GM23248 (cell line): ENCODE results near the gene AKAP10. TPM values are rescaled to one million over a fixed set of nuclear protein-coding genes. Genes with fewer than 3 reads are reported as not detected.
"Not testable (repeated sequence)": the region's sequence is repeated elsewhere in the genome, so short reads cannot be mapped to it uniquely, and the experiment has no call there.

ENCODE experiments used
- DNase-seq: peaks from one replicate; pipeline ENCODE4 v3.0.0-alpha.2; 2015
- H2AFZ ChIP-seq: fragments of 200-600 bp; sonication (generic); 2 replicates; pipeline ENCODE4 v1.6.1; 2016; ENCODE audit warnings: antibody characterized with exemption
- H3F3A ChIP-seq: fragments of 200-600 bp; sonication (generic); 2 replicates; pipeline ENCODE4 v1.6.1; 2016; ENCODE audit warnings: mild to moderate bottlenecking, antibody characterized with exemption, mixed run types; ENCODE audit not compliant: insufficient read depth
- H3K27ac ChIP-seq: fragments of 200-600 bp; sonication (generic); 2 replicates; pipeline ENCODE4 v1.5.1; 2016; ENCODE audit warnings: mild to moderate bottlenecking
- H3K27me3 ChIP-seq: fragments of 200-600 bp; sonication (generic); replicated peaks from 2 replicates; pipeline ENCODE4 v1.6.1; 2016; ENCODE audit warnings: mild to moderate bottlenecking; ENCODE audit not compliant: insufficient read depth
- H3K36me3 ChIP-seq: fragments of 200-600 bp; sonication (generic); 2 replicates; pipeline ENCODE4 v1.6.1; 2016; ENCODE audit warnings: low read depth, mild to moderate bottlenecking
- H3K4me1 ChIP-seq: fragments of 200-600 bp; sonication (generic); 2 replicates; pipeline ENCODE4 v1.6.1; 2016; ENCODE audit warnings: mild to moderate bottlenecking; ENCODE audit not compliant: insufficient read depth
- H3K4me2 ChIP-seq: fragments of 200-600 bp; sonication (generic); one replicate; pipeline ENCODE4 v1.6.1; 2016; ENCODE audit warnings: mild to moderate bottlenecking; ENCODE audit not compliant: unreplicated experiment
- H3K4me3 ChIP-seq: fragments of 200-600 bp; sonication (generic); 2 replicates; pipeline ENCODE4 v1.5.1; 2016; ENCODE audit warnings: mild to moderate bottlenecking
- H3K79me2 ChIP-seq: fragments of 200-600 bp; sonication (generic); 2 replicates; pipeline ENCODE4 v1.6.1; 2016; ENCODE audit warnings: mild to moderate bottlenecking; ENCODE audit not compliant: insufficient read depth
- H3K9ac ChIP-seq: fragments of 200-600 bp; sonication (generic); 2 replicates; pipeline ENCODE4 v1.6.1; 2016; ENCODE audit warnings: mild to moderate bottlenecking
- H3K9me2 ChIP-seq: fragments of 200-600 bp; sonication (generic); 2 replicates; pipeline ENCODE4 v1.6.1; 2016; ENCODE audit warnings: mixed run types, mild to moderate bottlenecking, moderate library complexity; ENCODE audit not compliant: insufficient read depth
- H3K9me3 ChIP-seq: fragments of 200-600 bp; sonication (generic); one replicate; pipeline ENCODE4 v1.6.1; 2017; ENCODE audit warnings: low read depth
- H4K20me1 ChIP-seq: fragments of 200-600 bp; sonication (generic); 2 replicates; pipeline ENCODE4 v1.6.0; 2016; ENCODE audit not compliant: insufficient read depth
- EZH2 ChIP-seq: fragments of 200-600 bp; sonication (generic); IDR thresholded peaks from 2 replicates; pipeline ENCODE4 v1.6.1; 2018; ENCODE audit warnings: antibody characterized with exemption, mild to moderate bottlenecking; ENCODE audit not compliant: insufficient read depth, poor library complexity, severe bottlenecking
- EZH2phosphoT487 ChIP-seq: fragments of 200-600 bp; sonication (generic); IDR thresholded peaks from 2 replicates; pipeline ENCODE4 v1.6.1; 2018; ENCODE audit warnings: antibody characterized with exemption, moderate library complexity, mild to moderate bottlenecking, low read depth; ENCODE audit not compliant: insufficient read depth
- WGBS, 2 experiments: methylation state at CpG; one replicate each; pipeline ENCODE4 v1.1.6; 2015 to 2017; ENCODE audit warnings: low lambda C conversion rate in 2 of 2, low coverage in 1 of 2; ENCODE audit errors: missing lambda C conversion rate in 2 of 2; 5-methylcytosine and 5-hydroxymethylcytosine counted together
- in situ Hi-C: fragments of 300-500 bp; cut with MboI; formaldehyde crosslinking; loops from 2 replicates; pipeline ENCODE4 v1.15.0; 2020
- polyA plus RNA-seq: library from polyadenylated mRNA; unstranded; fragments of >200 nt; fragmentation: Nextera tagmentation; extraction: Ambion mirVana; gene quantifications from 2 replicates; pipeline ENCODE4 v1.2.1, GENCODE V29; 2016
- total RNA-seq: library from RNA; depleted of rRNA; stranded (reverse); fragments of >200 nt; shearing (Covaris generic); gene quantifications from 2 replicates; pipeline ENCODE4 v1.2.3, GENCODE V29; 2014

AKAP10 gene
- total and polyA plus RNA-seq, 2 experiments from 2014 or later, result 18.0 to 26.5 TPM

- in situ Hi-C loops, result no loop called here
- TF ChIP-seq EZH2 (no peak), EZH2phosphoT487 (no peak)
- no peaks in the 10 kb centered on the region for H3K9me2 ChIP-seq
- H3K79me2 ChIP-seq, result no peaks in the 10 kb centered on the region
- H3K27ac ChIP-seq, result peak overlapping the region; percentile 69
- no peaks in the 10 kb centered on the region for H3K27me3 ChIP-seq
- H3K4me2 ChIP-seq, result peak overlapping the region; percentile 16
- no peak for DNase-seq
- 66 to 72% methylated on average over 7 to 8 of the region's 8 CpGs for WGBS, 2 experiments
- no peak overlapping the region for H2AFZ ChIP-seq
- no peaks in the 10 kb centered on the region; the same call in 1 of the 2 replicates for H4K20me1 ChIP-seq
- H3F3A ChIP-seq, result peaks cover 11% of the 10 kb centered on the region; the same call in 1 of the 2 replicates
- no peak overlapping the region for H3K4me3 ChIP-seq
- 0 out of 2 replicates have a peak, but pooled peaks cover 3% of the 10 kb centered on the region for H3K36me3 ChIP-seq
- H3K9me3 ChIP-seq, result no peaks in the 10 kb centered on the region
- H3K9ac ChIP-seq, result peak overlapping the region; percentile 42; the same call in 1 of the 2 replicates
- peaks cover 15% of the 10 kb centered on the region for H3K4me1 ChIP-seq
Observed at GRCh38 chr17:19897090-19897837, 80.4 kb downstream of the AKAP10 start.

- Histone ChIP-seq H3K27me3 (no peaks in the 10 kb centered on the region), H3K9me2 (no peaks in the 10 kb centered on the region), H3K4me2 (no peak overlapping the region), H3K9me3 (no peaks in the 10 kb centered on the region), H3K27ac (no peak overlapping the region), H3K9ac (no peak overlapping the region), H3K36me3 (0 out of 2 replicates have a peak, but pooled peaks cover 3% of the 10 kb centered on the region), H3K4me1 (peaks cover 15% of the 10 kb centered on the region), H4K20me1 (no peaks in the 10 kb centered on the region; the same call in 1 of the 2 replicates), H3K4me3 (no peak overlapping the region), H3F3A (peaks cover 11% of the 10 kb centered on the region; the same call in 1 of the 2 replicates), H3K79me2 (no peaks in the 10 kb centered on the region), H2AFZ (no peak overlapping the region)
- no peak for DNase-seq
- WGBS, 2 experiments, result 89 to 96% methylated on average over 2 of the region's 2 CpGs
- in situ Hi-C loops, result no loop called here
- TF ChIP-seq EZH2 (no peak), EZH2phosphoT487 (no peak)
Observed at GRCh38 chr17:19896679-19897078, 80.9 kb downstream of the AKAP10 start.

GRCh38 chr17:19890554-19890953 is 87.1 kb downstream of the AKAP10 start:
- H3K36me3 ChIP-seq, H3K9ac ChIP-seq, H3K27me3 ChIP-seq, H3K4me3 ChIP-seq, H3K4me2 ChIP-seq, H3K4me1 ChIP-seq, DNase-seq, H2AFZ ChIP-seq, in situ Hi-C loops, H3K9me2 ChIP-seq, H3K79me2 ChIP-seq, H3K27ac ChIP-seq, H4K20me1 ChIP-seq, H3K9me3 ChIP-seq, H3F3A ChIP-seq: not testable (repeated sequence)
- WGBS, 2 experiments, result 90 to 91% methylated on average over 5 of the region's 5 CpGs

GRCh38 chr17:19890001-19890400 is 87.6 kb downstream of the AKAP10 start:
- WGBS, 2 experiments, result 73 to 82% methylated on average over 5 of the region's 5 CpGs
- H3K4me1 ChIP-seq, DNase-seq, H2AFZ ChIP-seq, H3K36me3 ChIP-seq, in situ Hi-C loops, H3K4me3 ChIP-seq, H3K9me2 ChIP-seq, H4K20me1 ChIP-seq, H3K4me2 ChIP-seq, H3F3A ChIP-seq, H3K9ac ChIP-seq, H3K79me2 ChIP-seq, H3K27ac ChIP-seq, H3K9me3 ChIP-seq, H3K27me3 ChIP-seq: not testable (repeated sequence)

GRCh38 chr17:19886116-19886515 is 91.5 kb downstream of the AKAP10 start:
- no peak overlapping the region for H3K9ac ChIP-seq
- no peaks in the 10 kb centered on the region for H3K27me3 ChIP-seq
- H3K79me2 ChIP-seq, result no peaks in the 10 kb centered on the region
- no peaks in the 10 kb centered on the region for H4K20me1 ChIP-seq
- H3K9me2 ChIP-seq, result no peaks in the 10 kb centered on the region
- no peak overlapping the region for H3K4me3 ChIP-seq
- no peak for DNase-seq
- in situ Hi-C loops, result no loop called here
- TF ChIP-seq EZH2phosphoT487, result no peak
- TF ChIP-seq EZH2, result no peak
- H3K4me2 ChIP-seq, result no peak overlapping the region
- no peaks in the 10 kb centered on the region for H3F3A ChIP-seq
- no peaks in the 10 kb centered on the region for H3K36me3 ChIP-seq
- H2AFZ ChIP-seq, result no peak overlapping the region
- no peaks in the 10 kb centered on the region for H3K4me1 ChIP-seq
- H3K27ac ChIP-seq, result no peak overlapping the region
- no peaks in the 10 kb centered on the region for H3K9me3 ChIP-seq
